ENCODE data around the gene CERS6.
"Not testable (repeated sequence)": the region's sequence is repeated elsewhere in the genome, so short reads cannot be mapped to it uniquely, and the experiment has no call there.

DNA sequence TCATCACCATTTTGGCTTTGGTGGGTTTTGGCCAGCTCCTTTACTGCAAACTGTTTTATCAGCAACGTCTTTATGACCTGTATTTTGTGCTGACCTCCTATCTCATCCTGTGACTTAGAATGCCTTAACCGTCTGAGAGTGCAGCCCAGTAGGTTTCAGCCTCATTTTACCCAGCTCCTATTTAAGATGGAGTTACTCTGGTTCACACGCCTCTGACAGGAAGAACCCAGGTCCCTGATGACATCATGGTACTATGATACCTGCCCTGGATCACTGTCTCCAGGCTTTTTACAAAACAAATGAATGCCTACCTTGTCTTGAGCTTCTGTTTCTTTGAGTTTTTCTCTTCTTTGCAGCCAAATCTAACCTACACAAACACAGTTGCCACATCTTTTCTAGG is 208.6 kb downstream of the CERS6 start:
- TF ChIP-seq, protein P1, sequence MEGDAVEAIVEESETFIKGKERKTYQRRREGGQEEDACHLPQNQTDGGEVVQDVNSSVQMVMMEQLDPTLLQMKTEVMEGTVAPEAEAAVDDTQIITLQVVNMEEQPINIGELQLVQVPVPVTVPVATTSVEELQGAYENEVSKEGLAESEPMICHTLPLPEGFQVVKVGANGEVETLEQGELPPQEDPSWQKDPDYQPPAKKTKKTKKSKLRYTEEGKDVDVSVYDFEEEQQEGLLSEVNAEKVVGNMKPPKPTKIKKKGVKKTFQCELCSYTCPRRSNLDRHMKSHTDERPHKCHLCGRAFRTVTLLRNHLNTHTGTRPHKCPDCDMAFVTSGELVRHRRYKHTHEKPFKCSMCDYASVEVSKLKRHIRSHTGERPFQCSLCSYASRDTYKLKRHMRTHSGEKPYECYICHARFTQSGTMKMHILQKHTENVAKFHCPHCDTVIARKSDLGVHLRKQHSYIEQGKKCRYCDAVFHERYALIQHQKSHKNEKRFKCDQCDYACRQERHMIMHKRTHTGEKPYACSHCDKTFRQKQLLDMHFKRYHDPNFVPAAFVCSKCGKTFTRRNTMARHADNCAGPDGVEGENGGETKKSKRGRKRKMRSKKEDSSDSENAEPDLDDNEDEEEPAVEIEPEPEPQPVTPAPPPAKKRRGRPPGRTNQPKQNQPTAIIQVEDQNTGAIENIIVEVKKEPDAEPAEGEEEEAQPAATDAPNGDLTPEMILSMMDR (conservative IDR thresholded peaks at IDR 0.05; ENCODE audit: low read depth in 2 of 2), result not testable (repeated sequence)
- not testable (repeated sequence) for TF ChIP-seq EZH2phosphoT487 (IDR thresholded peaks at IDR 0.05; ENCODE audit: unreplicated experiment); POLR2AphosphoS5 (IDR thresholded peaks at IDR 0.05; ENCODE audit: low read depth); JUNB (IDR thresholded peaks at IDR 0.05; ENCODE audit: unreplicated experiment); EZH2 (IDR thresholded peaks at IDR 0.05; ENCODE audit: low read depth, unreplicated experiment); STAT1 (IDR thresholded peaks at IDR 0.05; ENCODE audit: unreplicated experiment)
- TF ChIP-seq, protein P2, sequence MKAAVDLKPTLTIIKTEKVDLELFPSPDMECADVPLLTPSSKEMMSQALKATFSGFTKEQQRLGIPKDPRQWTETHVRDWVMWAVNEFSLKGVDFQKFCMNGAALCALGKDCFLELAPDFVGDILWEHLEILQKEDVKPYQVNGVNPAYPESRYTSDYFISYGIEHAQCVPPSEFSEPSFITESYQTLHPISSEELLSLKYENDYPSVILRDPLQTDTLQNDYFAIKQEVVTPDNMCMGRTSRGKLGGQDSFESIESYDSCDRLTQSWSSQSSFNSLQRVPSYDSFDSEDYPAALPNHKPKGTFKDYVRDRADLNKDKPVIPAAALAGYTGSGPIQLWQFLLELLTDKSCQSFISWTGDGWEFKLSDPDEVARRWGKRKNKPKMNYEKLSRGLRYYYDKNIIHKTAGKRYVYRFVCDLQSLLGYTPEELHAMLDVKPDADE (IDR thresholded peaks at IDR 0.05), result not testable (repeated sequence)
- TF ChIP-seq, protein P3, sequence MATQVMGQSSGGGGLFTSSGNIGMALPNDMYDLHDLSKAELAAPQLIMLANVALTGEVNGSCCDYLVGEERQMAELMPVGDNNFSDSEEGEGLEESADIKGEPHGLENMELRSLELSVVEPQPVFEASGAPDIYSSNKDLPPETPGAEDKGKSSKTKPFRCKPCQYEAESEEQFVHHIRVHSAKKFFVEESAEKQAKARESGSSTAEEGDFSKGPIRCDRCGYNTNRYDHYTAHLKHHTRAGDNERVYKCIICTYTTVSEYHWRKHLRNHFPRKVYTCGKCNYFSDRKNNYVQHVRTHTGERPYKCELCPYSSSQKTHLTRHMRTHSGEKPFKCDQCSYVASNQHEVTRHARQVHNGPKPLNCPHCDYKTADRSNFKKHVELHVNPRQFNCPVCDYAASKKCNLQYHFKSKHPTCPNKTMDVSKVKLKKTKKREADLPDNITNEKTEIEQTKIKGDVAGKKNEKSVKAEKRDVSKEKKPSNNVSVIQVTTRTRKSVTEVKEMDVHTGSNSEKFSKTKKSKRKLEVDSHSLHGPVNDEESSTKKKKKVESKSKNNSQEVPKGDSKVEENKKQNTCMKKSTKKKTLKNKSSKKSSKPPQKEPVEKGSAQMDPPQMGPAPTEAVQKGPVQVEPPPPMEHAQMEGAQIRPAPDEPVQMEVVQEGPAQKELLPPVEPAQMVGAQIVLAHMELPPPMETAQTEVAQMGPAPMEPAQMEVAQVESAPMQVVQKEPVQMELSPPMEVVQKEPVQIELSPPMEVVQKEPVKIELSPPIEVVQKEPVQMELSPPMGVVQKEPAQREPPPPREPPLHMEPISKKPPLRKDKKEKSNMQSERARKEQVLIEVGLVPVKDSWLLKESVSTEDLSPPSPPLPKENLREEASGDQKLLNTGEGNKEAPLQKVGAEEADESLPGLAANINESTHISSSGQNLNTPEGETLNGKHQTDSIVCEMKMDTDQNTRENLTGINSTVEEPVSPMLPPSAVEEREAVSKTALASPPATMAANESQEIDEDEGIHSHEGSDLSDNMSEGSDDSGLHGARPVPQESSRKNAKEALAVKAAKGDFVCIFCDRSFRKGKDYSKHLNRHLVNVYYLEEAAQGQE (IDR thresholded peaks at IDR 0.05; ENCODE audit: unreplicated experiment), result not testable (repeated sequence)
